LNCAP (cell line): ENCODE measurements around the gene SYT7.

Experiments
- TF ChIP-seq, protein P1 (sequence below): fragments of 450-650 bp; IDR thresholded peaks from 2 replicates; pipeline ENCODE4 v1.5.1; 2017; ENCODE audit warnings: mild to moderate bottlenecking

Gene SYT7

DNA sequence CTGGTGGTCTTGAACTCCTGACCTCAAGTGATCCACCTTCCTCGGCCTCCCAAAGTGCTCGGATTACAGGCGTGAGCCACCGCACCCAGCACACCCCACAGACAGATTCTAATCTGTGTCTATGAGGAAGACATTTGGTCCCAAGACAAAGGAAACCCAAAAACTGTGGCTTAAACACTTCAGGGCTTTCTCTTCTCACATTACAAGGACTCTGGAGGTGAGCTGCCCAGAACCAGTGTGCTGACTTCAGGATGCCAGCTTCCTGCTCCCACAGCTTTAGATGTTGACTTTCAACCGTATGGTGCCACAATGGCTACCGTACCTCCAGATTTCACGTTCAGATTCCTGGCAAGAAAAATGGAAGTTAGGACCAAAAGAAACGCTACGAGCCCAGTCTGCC, 32.2 kb upstream of the SYT7 start:
- TF ChIP-seq, protein P1, sequence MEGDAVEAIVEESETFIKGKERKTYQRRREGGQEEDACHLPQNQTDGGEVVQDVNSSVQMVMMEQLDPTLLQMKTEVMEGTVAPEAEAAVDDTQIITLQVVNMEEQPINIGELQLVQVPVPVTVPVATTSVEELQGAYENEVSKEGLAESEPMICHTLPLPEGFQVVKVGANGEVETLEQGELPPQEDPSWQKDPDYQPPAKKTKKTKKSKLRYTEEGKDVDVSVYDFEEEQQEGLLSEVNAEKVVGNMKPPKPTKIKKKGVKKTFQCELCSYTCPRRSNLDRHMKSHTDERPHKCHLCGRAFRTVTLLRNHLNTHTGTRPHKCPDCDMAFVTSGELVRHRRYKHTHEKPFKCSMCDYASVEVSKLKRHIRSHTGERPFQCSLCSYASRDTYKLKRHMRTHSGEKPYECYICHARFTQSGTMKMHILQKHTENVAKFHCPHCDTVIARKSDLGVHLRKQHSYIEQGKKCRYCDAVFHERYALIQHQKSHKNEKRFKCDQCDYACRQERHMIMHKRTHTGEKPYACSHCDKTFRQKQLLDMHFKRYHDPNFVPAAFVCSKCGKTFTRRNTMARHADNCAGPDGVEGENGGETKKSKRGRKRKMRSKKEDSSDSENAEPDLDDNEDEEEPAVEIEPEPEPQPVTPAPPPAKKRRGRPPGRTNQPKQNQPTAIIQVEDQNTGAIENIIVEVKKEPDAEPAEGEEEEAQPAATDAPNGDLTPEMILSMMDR, result no peak

DNA sequence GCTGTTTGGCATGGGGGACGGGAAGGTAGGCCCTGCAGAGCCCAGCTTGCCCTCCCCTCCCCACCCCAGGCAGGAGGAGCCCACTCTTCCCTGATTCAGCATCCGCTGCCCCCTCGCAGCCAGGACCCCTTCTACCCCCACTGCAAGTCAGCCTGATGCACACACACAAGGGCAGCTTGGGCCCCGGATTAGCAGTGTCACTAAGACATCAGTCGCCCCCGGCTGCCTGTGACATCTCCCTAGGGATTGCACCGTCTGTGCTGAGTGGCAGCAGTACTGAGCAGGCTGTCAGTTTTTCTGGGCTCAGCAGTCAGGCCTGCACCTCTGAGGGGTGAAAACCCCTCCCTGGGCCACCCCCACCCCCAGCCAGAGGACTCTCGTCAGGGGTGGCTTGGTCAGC, 30.4 kb upstream of the SYT7 start:
- TF ChIP-seq, protein P1, result no peak

DNA sequence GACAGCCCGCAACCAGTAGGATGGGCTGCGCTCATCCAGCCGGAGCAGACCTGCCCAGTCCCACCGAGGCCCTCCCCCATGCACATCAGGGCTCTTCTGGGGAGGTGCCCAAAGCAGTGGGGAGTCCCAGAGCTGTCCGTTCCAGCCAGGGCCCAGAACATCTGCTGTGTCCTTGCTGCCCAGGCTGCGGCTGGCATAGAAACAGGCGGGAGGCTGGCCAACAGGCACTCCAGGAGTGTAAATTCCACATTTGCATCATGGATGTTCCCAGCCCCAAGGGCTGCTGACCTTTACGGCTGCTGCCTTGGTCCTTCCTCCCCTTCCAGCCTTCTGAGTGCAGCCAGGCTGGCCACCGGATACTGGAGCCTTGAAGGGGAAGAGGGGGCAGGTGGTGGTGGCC, 30.0 kb upstream of the SYT7 start:
- TF ChIP-seq, protein P1, result no peak

DNA sequence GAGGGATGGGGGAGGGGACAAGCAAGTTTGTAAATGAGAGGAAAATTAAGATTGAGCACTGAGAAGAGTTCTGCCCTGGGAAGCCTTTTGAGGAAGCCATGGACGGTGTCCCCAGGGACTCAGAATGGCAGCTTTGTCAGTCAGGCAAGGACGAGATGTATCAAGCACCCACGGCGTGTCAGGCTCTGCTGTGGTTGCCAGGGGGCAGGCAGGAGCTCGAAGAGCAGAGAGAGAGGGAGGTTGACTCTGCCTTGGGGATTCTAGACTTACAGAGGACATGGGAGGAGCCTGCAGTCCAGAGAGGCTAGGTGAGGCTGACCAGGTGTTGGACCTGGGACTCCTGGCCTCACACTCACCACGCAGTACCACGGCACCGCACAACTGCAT, 29.1 kb upstream of the SYT7 start:
- TF ChIP-seq, protein P1, result no peak

DNA sequence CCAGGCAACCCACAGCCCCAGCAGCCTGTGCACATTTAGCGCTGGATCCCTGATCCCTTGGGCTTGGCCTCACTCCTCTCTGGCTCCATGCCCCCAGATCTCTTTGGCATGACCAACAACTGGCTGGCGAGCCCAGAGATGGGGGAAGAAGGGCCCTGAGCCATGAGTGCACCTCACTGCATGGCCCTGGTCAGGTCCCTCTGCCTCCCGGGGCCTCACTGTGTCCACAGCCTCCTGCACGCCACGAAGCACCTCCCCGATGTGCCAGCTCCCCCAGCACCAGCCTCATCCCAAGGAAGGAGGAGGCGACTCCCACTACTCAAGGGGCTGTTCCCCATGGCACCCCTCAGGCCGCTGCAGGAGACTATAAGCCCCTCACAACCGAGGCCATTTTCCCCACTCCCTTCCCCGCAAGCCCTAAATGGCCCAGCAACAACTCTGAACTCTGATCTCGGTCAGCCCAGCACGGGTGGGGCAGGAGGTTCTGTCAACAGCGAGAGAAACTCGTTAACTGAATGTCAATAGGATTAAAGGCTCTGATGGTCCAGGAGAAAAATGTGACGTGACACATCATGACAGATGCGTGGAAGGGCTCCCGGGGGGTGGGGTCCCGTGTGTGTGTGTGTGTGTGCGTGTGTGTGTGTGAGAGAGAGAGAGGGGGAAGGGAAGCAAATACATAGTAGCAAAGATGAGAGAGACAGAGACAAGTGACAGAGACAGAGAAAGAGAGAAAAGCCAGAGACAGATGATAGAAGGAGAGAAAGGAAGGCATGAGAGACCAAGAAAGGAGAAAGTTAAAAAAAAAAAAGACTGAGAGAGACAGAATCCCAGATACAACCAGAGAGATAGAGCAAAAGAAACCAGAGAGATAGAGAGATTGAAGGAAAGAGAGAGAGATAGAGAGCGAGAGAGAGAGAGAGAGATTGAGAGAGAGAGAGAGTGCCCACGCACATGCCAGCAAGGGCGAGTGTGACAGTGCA, 28.4 kb upstream of the SYT7 start:
- TF ChIP-seq, protein P1, result no peak

DNA sequence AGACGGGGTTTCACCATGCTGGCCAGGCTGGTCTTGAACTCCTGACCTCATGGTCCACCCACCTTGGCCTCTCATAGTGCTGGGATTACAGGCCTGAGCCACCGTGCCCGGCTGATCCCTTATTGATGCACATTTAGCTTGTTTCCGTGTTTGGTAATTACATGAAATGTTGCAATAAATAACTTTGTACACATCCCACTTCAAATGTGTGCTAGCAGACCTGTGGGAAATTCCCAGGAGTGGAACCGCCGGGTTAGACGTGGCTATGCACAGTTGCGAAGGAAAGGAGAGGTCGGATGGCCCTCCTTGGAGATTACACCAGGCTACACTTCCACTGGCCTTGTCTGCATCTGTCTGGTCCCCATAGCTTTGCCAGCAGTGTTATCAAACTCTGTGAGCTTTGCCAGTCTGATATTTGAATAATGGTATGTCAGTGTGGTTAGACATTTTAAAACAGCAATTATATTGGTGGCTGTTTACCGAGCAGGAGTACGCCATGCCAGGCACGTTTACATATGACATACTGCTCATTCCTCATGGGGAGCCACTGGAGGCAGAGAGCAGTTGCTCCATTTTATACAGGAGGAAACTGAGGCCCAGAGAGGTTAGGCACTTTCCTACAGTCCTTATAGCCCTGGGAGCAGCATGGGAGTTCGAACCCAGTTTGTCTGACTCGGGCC, 27.2 kb upstream of the SYT7 start:
- TF ChIP-seq, protein P1, result no peak

DNA sequence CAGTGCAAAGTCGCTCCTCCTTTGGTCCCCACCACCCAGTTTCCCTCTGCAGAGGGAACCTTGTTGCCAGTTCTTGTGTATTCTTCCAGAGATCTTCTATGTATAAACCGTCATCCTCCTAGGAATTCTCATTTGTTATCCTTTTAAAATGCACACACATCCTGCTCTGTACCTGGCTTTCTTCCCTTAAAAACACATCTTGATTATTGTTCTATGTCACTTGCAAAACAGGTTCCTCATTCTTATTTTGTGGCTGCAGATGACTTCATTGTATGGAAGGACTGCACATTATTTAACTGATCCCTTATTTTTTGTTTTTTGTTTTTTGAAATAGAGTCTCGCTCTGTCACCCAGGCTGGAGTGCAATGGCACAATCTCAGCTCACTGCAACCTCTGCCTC, 26.6 kb upstream of the SYT7 start:
- TF ChIP-seq, protein P1, result no peak
